ENCODE measurements around the gene CDC20B. TPM values are rescaled to one million over a fixed set of nuclear protein-coding genes. Genes with fewer than 3 reads are reported as not detected.

Gene CDC20B
- total and polyA plus RNA-seq, 7 donors: not detected

- DNase-seq (no peak), ATAC-seq (no peak)
- H3K27ac ChIP-seq: no peak overlapping the region
- peaks cover 8 to 70% (median 31%) of the 10 kb centered on the region in 3 donors for H3K27me3 ChIP-seq (ENCODE audit: insufficient read depth in 3 of 3, low read length in 2 of 3)
- peaks cover 7% of the 10 kb centered on the region for H3K4me1 ChIP-seq
- TF ChIP-seq, protein P1, sequence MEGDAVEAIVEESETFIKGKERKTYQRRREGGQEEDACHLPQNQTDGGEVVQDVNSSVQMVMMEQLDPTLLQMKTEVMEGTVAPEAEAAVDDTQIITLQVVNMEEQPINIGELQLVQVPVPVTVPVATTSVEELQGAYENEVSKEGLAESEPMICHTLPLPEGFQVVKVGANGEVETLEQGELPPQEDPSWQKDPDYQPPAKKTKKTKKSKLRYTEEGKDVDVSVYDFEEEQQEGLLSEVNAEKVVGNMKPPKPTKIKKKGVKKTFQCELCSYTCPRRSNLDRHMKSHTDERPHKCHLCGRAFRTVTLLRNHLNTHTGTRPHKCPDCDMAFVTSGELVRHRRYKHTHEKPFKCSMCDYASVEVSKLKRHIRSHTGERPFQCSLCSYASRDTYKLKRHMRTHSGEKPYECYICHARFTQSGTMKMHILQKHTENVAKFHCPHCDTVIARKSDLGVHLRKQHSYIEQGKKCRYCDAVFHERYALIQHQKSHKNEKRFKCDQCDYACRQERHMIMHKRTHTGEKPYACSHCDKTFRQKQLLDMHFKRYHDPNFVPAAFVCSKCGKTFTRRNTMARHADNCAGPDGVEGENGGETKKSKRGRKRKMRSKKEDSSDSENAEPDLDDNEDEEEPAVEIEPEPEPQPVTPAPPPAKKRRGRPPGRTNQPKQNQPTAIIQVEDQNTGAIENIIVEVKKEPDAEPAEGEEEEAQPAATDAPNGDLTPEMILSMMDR (IDR thresholded peaks at IDR 0.05): no peak
- WGBS, 3 donors: 94 to 98% (median 97%) methylated on average over 3 of the region's 3 CpGs
- intact Hi-C loops (cut with DNase I): no loop called here
- no peak overlapping the region for H3K4me3 ChIP-seq
- no peaks in the 10 kb centered on the region for H3K9me3 ChIP-seq
- no peaks in the 10 kb centered on the region for H3K36me3 ChIP-seq (ENCODE audit: insufficient read depth in 1 of 2, low read depth in 1 of 2)
Measured at GRCh38 chr5:55219770-55220169, 46.8 kb upstream of the CDC20B start.

GRCh38 chr5:55218967-55219366, 46.0 kb upstream of the CDC20B start:
- Histone ChIP-seq H3K27ac (no peak overlapping the region), H3K27me3 (ENCODE audit: insufficient read depth in 3 of 3, low read length in 2 of 3) (peaks cover 8 to 62% (median 29%) of the 10 kb centered on the region in 3 donors), H3K4me1 (peaks cover 7% of the 10 kb centered on the region), H3K9me3 (no peaks in the 10 kb centered on the region), H3K4me3 (no peak overlapping the region), H3K36me3 (ENCODE audit: insufficient read depth in 1 of 2, low read depth in 1 of 2) (no peaks in the 10 kb centered on the region)
- no peak for DNase-seq
- 48 to 53% (median 49%) methylated on average over 4 of the region's 4 CpGs for WGBS, 3 donors
- no peak for ATAC-seq
- intact Hi-C loops (cut with DNase I): no loop called here
- TF ChIP-seq, protein P1 (IDR thresholded peaks at IDR 0.05): no peak

GRCh38 chr5:55211184-55211874, 38.4 kb upstream of the CDC20B start:
- Histone ChIP-seq H3K36me3 (ENCODE audit: insufficient read depth in 1 of 2, low read depth in 1 of 2) (no peaks in the 10 kb centered on the region), H3K27ac (no peak overlapping the region), H3K4me1 (no peaks in the 10 kb centered on the region), H3K4me3 (no peak overlapping the region), H3K27me3 (ENCODE audit: insufficient read depth in 3 of 3, low read length in 2 of 3) (peaks cover 0 to 11% (median 0%) of the 10 kb centered on the region in 3 donors), H3K9me3 (no peaks in the 10 kb centered on the region)
- DNase-seq (no peak), ATAC-seq (no peak)
- TF ChIP-seq, protein P1 (IDR thresholded peaks at IDR 0.05): no peak
- intact Hi-C loops (cut with DNase I): no loop called here
- WGBS, 3 donors: 78 to 85% (median 83%) methylated on average over 2 of the region's 2 CpGs

GRCh38 chr5:55205001-55205400, 32.0 kb upstream of the CDC20B start:
- ATAC-seq (no peak), DNase-seq (no peak)
- Histone ChIP-seq H3K36me3 (ENCODE audit: insufficient read depth in 1 of 2, low read depth in 1 of 2) (no peaks in the 10 kb centered on the region), H3K4me1 (no peaks in the 10 kb centered on the region), H3K9me3 (no peaks in the 10 kb centered on the region), H3K27me3 (ENCODE audit: insufficient read depth in 3 of 3, low read length in 2 of 3) (peaks cover 0 to 27% (median 0%) of the 10 kb centered on the region in 3 donors), H3K27ac (no peak overlapping the region), H3K4me3 (no peak overlapping the region)
- intact Hi-C loops (cut with DNase I): no loop called here
- TF ChIP-seq, protein P1 (IDR thresholded peaks at IDR 0.05): no peak
- WGBS, 3 donors: 51 to 68% (median 58%) methylated on average over 2 of the region's 2 CpGs

DNA sequence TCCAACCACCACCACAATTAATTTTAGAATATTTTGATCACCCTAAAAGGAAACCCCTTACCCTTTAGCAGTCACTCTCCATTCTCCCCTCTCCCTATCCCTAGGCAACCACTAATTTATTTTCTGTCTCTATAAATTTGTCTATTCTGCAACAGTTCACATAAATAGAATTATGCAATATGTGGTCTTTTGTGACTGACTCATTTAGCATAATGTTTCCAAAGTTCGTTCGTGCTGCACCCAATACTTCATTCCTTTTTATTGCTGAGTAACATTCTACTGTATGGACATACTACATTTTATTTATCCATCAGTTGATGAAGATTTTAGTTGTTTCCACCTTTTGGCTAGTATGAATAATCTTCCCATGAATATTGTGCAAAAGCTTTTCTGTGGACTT, 18.2 kb upstream of the CDC20B start:
- no peaks in the 10 kb centered on the region for H3K36me3 ChIP-seq (ENCODE audit: insufficient read depth in 1 of 2, low read depth in 1 of 2)

More for the DNA sequence above, 18.2 kb upstream of the CDC20B start:
- 81 to 88% (median 87%) methylated on average over 2 of the region's 2 CpGs for WGBS, 3 donors
- Histone ChIP-seq H3K27ac (no peak overlapping the region), H3K4me3 (no peak overlapping the region), H3K27me3 (ENCODE audit: insufficient read depth in 3 of 3, low read length in 2 of 3) (peaks cover 0 to 36% (median 16%) of the 10 kb centered on the region in 3 donors), H3K4me1 (no peaks in the 10 kb centered on the region), H3K9me3 (no peaks in the 10 kb centered on the region)
- no peak for ATAC-seq
- intact Hi-C loops (cut with DNase I): no loop called here
- TF ChIP-seq, protein P1 (IDR thresholded peaks at IDR 0.05): no peak
- DNase-seq: no peak

Data from psoas muscle (tissue), 8 donors.